ENCODE measurements around the gene AGBL5.

DNA sequence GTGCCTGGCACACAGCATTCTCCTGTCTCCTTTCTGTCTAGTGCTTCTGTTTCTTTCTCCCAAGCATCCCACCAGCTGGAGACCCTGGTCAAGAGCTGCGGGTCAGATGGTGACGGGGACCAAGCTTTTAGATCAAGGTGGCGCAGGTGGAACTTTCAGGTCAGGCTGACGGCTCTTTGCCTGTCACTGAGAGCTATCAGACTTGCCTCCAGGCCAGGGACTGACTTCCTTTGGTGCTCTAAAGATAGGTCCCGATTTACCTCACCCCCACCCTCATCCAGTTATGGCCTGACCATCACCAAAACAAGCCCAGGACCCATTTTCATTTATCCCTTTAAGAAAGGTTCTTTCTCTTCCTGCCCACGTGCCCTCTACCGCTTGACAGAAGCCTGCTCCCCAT is 25.8 kb downstream of the AGBL5 start:
- TF ChIP-seq, protein P1, sequence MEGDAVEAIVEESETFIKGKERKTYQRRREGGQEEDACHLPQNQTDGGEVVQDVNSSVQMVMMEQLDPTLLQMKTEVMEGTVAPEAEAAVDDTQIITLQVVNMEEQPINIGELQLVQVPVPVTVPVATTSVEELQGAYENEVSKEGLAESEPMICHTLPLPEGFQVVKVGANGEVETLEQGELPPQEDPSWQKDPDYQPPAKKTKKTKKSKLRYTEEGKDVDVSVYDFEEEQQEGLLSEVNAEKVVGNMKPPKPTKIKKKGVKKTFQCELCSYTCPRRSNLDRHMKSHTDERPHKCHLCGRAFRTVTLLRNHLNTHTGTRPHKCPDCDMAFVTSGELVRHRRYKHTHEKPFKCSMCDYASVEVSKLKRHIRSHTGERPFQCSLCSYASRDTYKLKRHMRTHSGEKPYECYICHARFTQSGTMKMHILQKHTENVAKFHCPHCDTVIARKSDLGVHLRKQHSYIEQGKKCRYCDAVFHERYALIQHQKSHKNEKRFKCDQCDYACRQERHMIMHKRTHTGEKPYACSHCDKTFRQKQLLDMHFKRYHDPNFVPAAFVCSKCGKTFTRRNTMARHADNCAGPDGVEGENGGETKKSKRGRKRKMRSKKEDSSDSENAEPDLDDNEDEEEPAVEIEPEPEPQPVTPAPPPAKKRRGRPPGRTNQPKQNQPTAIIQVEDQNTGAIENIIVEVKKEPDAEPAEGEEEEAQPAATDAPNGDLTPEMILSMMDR (conservative IDR thresholded peaks at IDR 0.05; ENCODE audit: low read length): no peak
- TF ChIP-seq EZH2phosphoT487 (IDR thresholded peaks at IDR 0.05; ENCODE audit: borderline replicate concordance, low read depth, low read length): no peak

Measured in OCI-LY7 (cell line).